ENCODE measurements around the gene KREMEN1. TPM values are rescaled to one million over a fixed set of nuclear protein-coding genes. Genes with fewer than 3 reads are reported as not detected.

The KREMEN1 gene
- total RNA-seq, 1 experiment from 2014 or later, result 2.7 TPM

DNA sequence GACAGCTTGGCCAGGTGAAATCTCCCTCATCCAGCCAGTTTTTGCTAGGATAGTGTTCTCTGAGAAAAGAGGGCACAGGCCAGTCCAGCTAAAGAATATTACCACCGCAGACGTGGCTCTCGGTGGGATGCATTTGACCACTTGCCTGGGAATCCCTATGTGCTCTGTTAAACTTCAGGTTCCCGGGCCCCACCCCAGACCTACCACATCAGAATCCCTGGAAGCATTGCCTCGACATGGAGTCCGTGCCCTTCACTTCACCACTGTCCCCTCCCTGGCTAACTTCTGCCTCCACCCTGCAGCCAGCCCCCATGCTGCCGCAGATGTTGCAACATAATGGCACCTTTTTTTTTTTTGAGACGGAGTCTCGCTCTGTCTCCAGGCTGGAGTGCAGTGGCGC, 76.0 kb downstream of the KREMEN1 start:
- no peaks in the 10 kb centered on the region for H4K20me1 ChIP-seq (ENCODE audit: low read length)
- H3K36me3 ChIP-seq (ENCODE audit: low read depth, low read length), result no peaks in the 10 kb centered on the region
- H3K4me3 ChIP-seq (ENCODE audit: low read length), result no peak overlapping the region
- H3K4me1 ChIP-seq (ENCODE audit: insufficient read depth, low read length), result no peaks in the 10 kb centered on the region
- H3K9ac ChIP-seq (ENCODE audit: low read length), result no peak overlapping the region
- no peaks in the 10 kb centered on the region for H3K27me3 ChIP-seq (ENCODE audit: low read length)
- BruUV-seq (replicated peaks), result no TSS peak
- no peaks in the 10 kb centered on the region for H3F3A ChIP-seq (ENCODE audit: low read length, unreplicated experiment)
- H3K4me2 ChIP-seq (ENCODE audit: low read length), result no peak overlapping the region
- no peak for TF ChIP-seq EZH2phosphoT487 (IDR thresholded peaks at IDR 0.05; ENCODE audit: borderline replicate concordance, low read length)
- TF ChIP-seq, protein P1, sequence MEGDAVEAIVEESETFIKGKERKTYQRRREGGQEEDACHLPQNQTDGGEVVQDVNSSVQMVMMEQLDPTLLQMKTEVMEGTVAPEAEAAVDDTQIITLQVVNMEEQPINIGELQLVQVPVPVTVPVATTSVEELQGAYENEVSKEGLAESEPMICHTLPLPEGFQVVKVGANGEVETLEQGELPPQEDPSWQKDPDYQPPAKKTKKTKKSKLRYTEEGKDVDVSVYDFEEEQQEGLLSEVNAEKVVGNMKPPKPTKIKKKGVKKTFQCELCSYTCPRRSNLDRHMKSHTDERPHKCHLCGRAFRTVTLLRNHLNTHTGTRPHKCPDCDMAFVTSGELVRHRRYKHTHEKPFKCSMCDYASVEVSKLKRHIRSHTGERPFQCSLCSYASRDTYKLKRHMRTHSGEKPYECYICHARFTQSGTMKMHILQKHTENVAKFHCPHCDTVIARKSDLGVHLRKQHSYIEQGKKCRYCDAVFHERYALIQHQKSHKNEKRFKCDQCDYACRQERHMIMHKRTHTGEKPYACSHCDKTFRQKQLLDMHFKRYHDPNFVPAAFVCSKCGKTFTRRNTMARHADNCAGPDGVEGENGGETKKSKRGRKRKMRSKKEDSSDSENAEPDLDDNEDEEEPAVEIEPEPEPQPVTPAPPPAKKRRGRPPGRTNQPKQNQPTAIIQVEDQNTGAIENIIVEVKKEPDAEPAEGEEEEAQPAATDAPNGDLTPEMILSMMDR (conservative IDR thresholded peaks at IDR 0.05; ENCODE audit: low read depth, low read length), result no peak
- TF ChIP-seq EZH2 (IDR thresholded peaks at IDR 0.05; ENCODE audit: low read length, unreplicated experiment), result no peak
- H3K79me2 ChIP-seq (ENCODE audit: low read length), result no peaks in the 10 kb centered on the region
- no peaks in the 10 kb centered on the region for H3K9me3 ChIP-seq (ENCODE audit: low read length)
- POLR2A ChIA-PET (ENCODE audit: unreplicated experiment), result no interaction called here
- no peaks in the 10 kb centered on the region for H3K9me2 ChIP-seq (replicated peaks; ENCODE audit: low read length)
- intact Hi-C loops (cut with micrococcal nuclease), result no loop called here
- CTCF ChIA-PET, result no interaction called here
- no peak overlapping the region for H3K27ac ChIP-seq (ENCODE audit: low read length)
- DNase-seq, result no peak
- H2AFZ ChIP-seq (ENCODE audit: low read length), result no peak overlapping the region
- ATAC-seq, result no peak

DNA sequence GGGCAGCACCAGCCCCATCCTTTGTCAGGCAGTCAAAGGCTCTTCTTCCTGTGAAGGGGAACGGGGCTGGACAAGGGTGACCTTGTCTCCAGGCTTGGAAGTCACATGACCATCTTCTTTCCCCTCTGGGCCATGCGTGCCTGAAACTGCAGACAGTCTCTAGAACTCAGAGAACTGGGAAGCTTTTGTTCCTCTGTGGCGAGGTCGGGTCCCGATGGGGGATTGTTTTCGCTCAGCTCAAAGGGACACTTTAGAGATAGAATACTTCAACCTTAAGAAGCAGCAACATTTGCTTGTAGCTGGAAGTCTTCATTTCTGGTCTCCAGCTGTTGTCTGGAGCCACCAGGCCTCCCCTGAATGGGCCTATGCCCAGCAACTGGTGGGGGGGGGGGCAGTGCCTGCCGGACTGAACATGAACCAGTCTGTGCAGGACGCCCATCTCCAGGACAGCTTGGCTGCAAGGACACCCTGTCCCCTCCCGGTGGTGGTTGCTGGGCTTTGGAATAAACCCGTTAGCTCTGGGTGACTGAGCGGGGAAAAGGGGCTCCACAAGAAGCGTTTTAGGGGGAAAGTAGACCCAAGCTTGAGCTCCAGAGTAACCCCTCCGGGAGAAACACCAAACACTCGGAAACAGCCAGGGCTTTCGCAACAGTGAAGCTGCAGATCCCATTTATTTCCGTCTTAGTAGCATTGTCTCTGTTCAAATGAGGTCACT, 77.2 kb downstream of the KREMEN1 start:
- no peak overlapping the region for H3K9ac ChIP-seq (ENCODE audit: low read length)
- TF ChIP-seq EZH2 (IDR thresholded peaks at IDR 0.05; ENCODE audit: low read length, unreplicated experiment) (no peak), EZH2phosphoT487 (IDR thresholded peaks at IDR 0.05; ENCODE audit: borderline replicate concordance, low read length) (no peak)
- TF ChIP-seq, protein P1 (conservative IDR thresholded peaks at IDR 0.05; ENCODE audit: low read depth, low read length), result no peak
- H3K36me3 ChIP-seq (ENCODE audit: low read depth, low read length), result no peaks in the 10 kb centered on the region
- H3K4me3 ChIP-seq (ENCODE audit: low read length), result no peak overlapping the region
- no peaks in the 10 kb centered on the region for H3K9me2 ChIP-seq (replicated peaks; ENCODE audit: low read length)
- intact Hi-C loops (cut with micrococcal nuclease), result loop anchor here (10.0 kb wide), 2 partner anchors 75 to 105 kb away; partner anchors contain the start of gene KREMEN1
- H3K4me1 ChIP-seq (ENCODE audit: insufficient read depth, low read length), result peaks cover 4% of the 10 kb centered on the region; the same call in 1 of the 2 replicates
- no peak for ATAC-seq
- CTCF ChIA-PET, result interaction anchor here (0.7 kb wide), 1 partner anchor 96 kb away, joined by 4 read pairs; no protein-coding TSS in a partner anchor
- no peak overlapping the region for H3K27ac ChIP-seq (ENCODE audit: low read length)
- no peaks in the 10 kb centered on the region for H4K20me1 ChIP-seq (ENCODE audit: low read length)
- no peaks in the 10 kb centered on the region for H3K27me3 ChIP-seq (ENCODE audit: low read length)
- POLR2A ChIA-PET (ENCODE audit: unreplicated experiment), result no interaction called here
- no peak overlapping the region for H3K4me2 ChIP-seq (ENCODE audit: low read length)
- H3K9me3 ChIP-seq (ENCODE audit: low read length), result no peaks in the 10 kb centered on the region
- no peaks in the 10 kb centered on the region for H3K79me2 ChIP-seq (ENCODE audit: low read length)
- no TSS peak for BruUV-seq (replicated peaks)
- H2AFZ ChIP-seq (ENCODE audit: low read length), result no peak overlapping the region
- no peaks in the 10 kb centered on the region for H3F3A ChIP-seq (ENCODE audit: low read length, unreplicated experiment)
- DNase-seq, result no peak

DNA sequence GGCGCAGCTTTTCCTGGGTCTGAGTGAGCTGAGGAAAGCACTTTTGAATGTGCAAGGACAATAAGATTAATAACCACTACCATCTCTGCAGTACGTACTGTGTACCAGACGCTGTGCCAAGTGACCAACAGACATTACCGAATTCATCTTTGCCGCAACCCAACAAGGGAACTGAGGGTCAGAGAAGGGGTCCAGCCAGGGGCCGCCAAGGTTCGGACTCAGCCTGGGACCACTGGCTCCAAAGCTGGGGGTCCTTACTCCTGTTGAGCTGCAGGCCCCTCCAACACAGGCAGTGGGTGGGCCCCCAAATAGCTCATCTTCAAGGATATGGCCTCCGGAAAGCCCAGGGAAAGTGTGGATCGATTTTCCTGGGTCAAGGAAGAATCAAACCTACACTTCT, 77.9 kb downstream of the KREMEN1 start:
- H2AFZ ChIP-seq (ENCODE audit: low read length), result no peak overlapping the region
- no peak overlapping the region for H3K27ac ChIP-seq (ENCODE audit: low read length)
- TF ChIP-seq, protein P1 (conservative IDR thresholded peaks at IDR 0.05; ENCODE audit: low read depth, low read length), result no peak
- no peak for TF ChIP-seq EZH2 (IDR thresholded peaks at IDR 0.05; ENCODE audit: low read length, unreplicated experiment)
- no peak for TF ChIP-seq EZH2phosphoT487 (IDR thresholded peaks at IDR 0.05; ENCODE audit: borderline replicate concordance, low read length)
- H4K20me1 ChIP-seq (ENCODE audit: low read length), result no peaks in the 10 kb centered on the region
- H3K9ac ChIP-seq (ENCODE audit: low read length), result no peak overlapping the region
- no peaks in the 10 kb centered on the region for H3K9me3 ChIP-seq (ENCODE audit: low read length)
- no peak for DNase-seq
- no peaks in the 10 kb centered on the region for H3K9me2 ChIP-seq (replicated peaks; ENCODE audit: low read length)
- no peak overlapping the region for H3K4me2 ChIP-seq (ENCODE audit: low read length)
- H3F3A ChIP-seq (ENCODE audit: low read length, unreplicated experiment), result no peaks in the 10 kb centered on the region
- H3K27me3 ChIP-seq (ENCODE audit: low read length), result no peaks in the 10 kb centered on the region
- peaks cover 4% of the 10 kb centered on the region; the same call in 1 of the 2 replicates for H3K4me1 ChIP-seq (ENCODE audit: insufficient read depth, low read length)
- H3K4me3 ChIP-seq (ENCODE audit: low read length), result no peak overlapping the region
- ChIA-PET CTCF (no interaction called here), POLR2A (ENCODE audit: unreplicated experiment) (no interaction called here)
- H3K36me3 ChIP-seq (ENCODE audit: low read depth, low read length), result no peaks in the 10 kb centered on the region
- intact Hi-C loops (cut with micrococcal nuclease), result loop anchor here (10.0 kb wide), 2 partner anchors 76 to 106 kb away; partner anchors contain the start of gene KREMEN1
- BruUV-seq (replicated peaks), result no TSS peak
- H3K79me2 ChIP-seq (ENCODE audit: low read length), result no peaks in the 10 kb centered on the region
- ATAC-seq, result no peak

All from PC-3 (cell line).